HCT116 (cell line): ENCODE measurements around the gene LYAR. TPM values are rescaled to one million over a fixed set of nuclear protein-coding genes. Genes with fewer than 3 reads are reported as not detected.
"Not testable (repeated sequence)": the region's sequence is repeated elsewhere in the genome, so short reads cannot be mapped to it uniquely, and the experiment has no call there.

Experiments used
- ATAC-seq: fragments of 200-7000 bp; cut with Tn5 transposase; 2 replicates; pipeline ENCODE4 v1.9.1; 2020; ENCODE audit warnings: mild to moderate bottlenecking, moderate library complexity
- BruUV-seq: library from RNA; stranded (reverse); fragments of 400-500 nt; replicated peaks from 2 replicates; lab custom pipeline; 2021; lab: Mats Ljungman, UMichigan
- CTCF ChIA-PET: fragments of 300-600 bp; sonication (Branson Sonifier 250); formaldehyde crosslinking; loops from one replicate; lab custom pipeline; 2021; ENCODE audit warnings: antibody characterized with exemption; lab: Charles Lee
- POLR2A ChIA-PET: fragments of 300-600, 350-600 bp; sonication (Branson Sonifier 250); formaldehyde crosslinking; loops from one replicate; lab custom pipeline; 2021; ENCODE audit warnings: antibody characterized with exemption; lab: Charles Lee
- RAD21 ChIA-PET, 2 experiments: fragments of 300-600 bp; sonication (Branson Sonifier 250); formaldehyde crosslinking; loops; one replicate each; lab custom pipeline; 2023; ENCODE audit warnings: low total read pairs in 2 of 2; ENCODE audit not compliant: uncharacterized antibody in 2 of 2, unreplicated experiment in 2 of 2, low non-redundant PET in 1 of 2; lab: Charles Lee
- DNase-seq: peaks from one replicate; pipeline ENCODE4 v3.0.0-alpha.2; 2010; ENCODE audit warnings: low read depth, low spot score
- H2AFZ ChIP-seq: fragments of 200-600 bp; shearing (Covaris generic), sonication (generic); 2 replicates; pipeline ENCODE4 v1.6.1; 2017; ENCODE audit warnings: low read depth, mixed run types, mixed read lengths, antibody characterized with exemption, low read length; ENCODE audit not compliant: poor library complexity, severe bottlenecking
- H3K27ac ChIP-seq: 2 replicates; pipeline ENCODE4 v1.5.1; 2012; ENCODE audit warnings: low read depth, low read length
- H3K27me3 ChIP-seq: fragments of 200-600 bp; sonication (generic); 2 replicates; pipeline ENCODE4 v1.6.1; 2016; ENCODE audit warnings: mixed run types, low read length, mixed read lengths; ENCODE audit not compliant: insufficient read depth
- H3K36me3 ChIP-seq, 2 experiments: fragments of 200-500 bp in 1 of 2; fragments of 200-600 bp in 1 of 2; sonication (Bioruptor generic) in 1 of 2; sonication (generic) in 1 of 2; 2 replicates each; pipeline versions ENCODE4 v1.5.1 to v1.6.1; 2014 to 2016; ENCODE audit warnings: low read length in 2 of 2, inconsistent platforms in 1 of 2, mixed read lengths in 1 of 2, mixed run types in 1 of 2; ENCODE audit not compliant: insufficient read depth in 2 of 2, control insufficient read depth in 1 of 2
- H3K4me1 ChIP-seq, 2 experiments: fragments of 200-600 bp in 1 of 2; sonication (generic) in 1 of 2; 2 replicates each; pipeline versions ENCODE4 v1.5.1 to v1.6.1; 2012 to 2017; ENCODE audit warnings: low read length in 2 of 2, inconsistent platforms in 1 of 2, mild to moderate bottlenecking in 1 of 2, mixed read lengths in 1 of 2, mixed run types in 1 of 2, moderate library complexity in 1 of 2; ENCODE audit not compliant: insufficient read depth in 2 of 2, control insufficient read depth in 1 of 2
- H3K4me2 ChIP-seq: fragments of 200-600 bp; sonication (generic); 2 replicates; pipeline ENCODE4 v1.6.1; 2017; ENCODE audit warnings: mixed run types, low read length, mixed read lengths
- H3K4me3 ChIP-seq, 2 experiments: fragments of 200-600 bp in 1 of 2; sonication (generic) in 1 of 2; replicated peaks in 1 of 2; 2 replicates each; pipeline ENCODE4 v1.5.1; 2011 to 2016; ENCODE audit warnings: low read length in 2 of 2, control low read depth in 1 of 2, low read depth in 1 of 2, mild to moderate bottlenecking in 1 of 2, mixed read lengths in 1 of 2, mixed run types in 1 of 2
- H3K79me2 ChIP-seq: fragments of 200-600 bp; sonication (generic); 2 replicates; pipeline ENCODE4 v1.6.1; 2017; ENCODE audit warnings: mild to moderate bottlenecking, mixed run types, low read length, moderate library complexity, mixed read lengths; ENCODE audit not compliant: insufficient read depth
- H3K9ac ChIP-seq: fragments of 200-600 bp; sonication (generic); 2 replicates; pipeline ENCODE4 v1.6.1; 2016; ENCODE audit warnings: low read length, mixed read lengths
- H3K9me2 ChIP-seq: fragments of 200-600 bp; sonication (generic), shearing (Covaris generic); 2 replicates; pipeline ENCODE4 v1.6.1; 2017; ENCODE audit warnings: mixed run types, mild to moderate bottlenecking, moderate library complexity; ENCODE audit not compliant: insufficient read depth
- H3K9me3 ChIP-seq, 2 experiments: fragments of 200-500 bp in 1 of 2; fragments of 200-600 bp in 1 of 2; sonication (Bioruptor generic) in 1 of 2; sonication (generic) in 1 of 2; 2 replicates each; pipeline ENCODE4 v1.6.1; 2014 to 2017; ENCODE audit warnings: low read length in 2 of 2, mixed read lengths in 2 of 2, inconsistent platforms in 1 of 2, low read depth in 1 of 2, mild to moderate bottlenecking in 1 of 2, mixed run types in 1 of 2, moderate library complexity in 1 of 2; ENCODE audit not compliant: control insufficient read depth in 1 of 2, insufficient read depth in 1 of 2
- H4K20me1 ChIP-seq: fragments of 200-600 bp; sonication (generic), shearing (Covaris generic); 2 replicates; pipeline ENCODE4 v1.6.1; 2017; ENCODE audit warnings: mixed run types, mild to moderate bottlenecking, moderate library complexity; ENCODE audit not compliant: insufficient read depth
- CBX3 ChIP-seq: IDR thresholded peaks from 2 replicates; pipeline ENCODE4 v1.6.1; 2012; ENCODE audit warnings: low read depth
- CTCF ChIP-seq, 3 experiments: fragments of 200-600 bp in 1 of 3; sonication (generic) in 1 of 3; IDR thresholded peaks in 2 of 3; conservative IDR thresholded peaks in 1 of 3; 2 replicates each; pipeline ENCODE4 v1.5.1; 2012 to 2017; ENCODE audit warnings: low read depth in 2 of 3, low read length in 2 of 3, antibody characterized with exemption in 1 of 3, borderline replicate concordance in 1 of 3, control low read depth in 1 of 3, mild to moderate bottlenecking in 1 of 3, mixed read lengths in 1 of 3, mixed run types in 1 of 3, moderate library complexity in 1 of 3; ENCODE audit not compliant: insufficient read depth in 1 of 3
- ELF1 ChIP-seq: IDR thresholded peaks from 2 replicates; pipeline ENCODE4 v1.6.1; 2012; ENCODE audit warnings: low read depth, borderline replicate concordance
- EZH2 ChIP-seq: fragments of 200-600 bp; sonication (generic); IDR thresholded peaks from 2 replicates; pipeline ENCODE4 v1.6.1; 2017; ENCODE audit warnings: antibody characterized with exemption, mixed run types
- EZH2phosphoT487 ChIP-seq: fragments of 200-600 bp; IDR thresholded peaks from 2 replicates; pipeline ENCODE4 v1.6.1; 2018; ENCODE audit warnings: antibody characterized with exemption, borderline replicate concordance
- JUND ChIP-seq: IDR thresholded peaks from 2 replicates; pipeline ENCODE4 v1.6.1; 2012
- MAX ChIP-seq: IDR thresholded peaks from 2 replicates; pipeline ENCODE4 v1.6.1; 2012
- POLR2A ChIP-seq: IDR thresholded peaks from 2 replicates; pipeline ENCODE4 v1.7.0; 2011; ENCODE audit warnings: borderline replicate concordance; ENCODE audit not compliant: insufficient read depth, insufficient read length; ENCODE audit errors: extremely low read depth
- POLR2AphosphoS5 ChIP-seq: IDR thresholded peaks from 2 replicates; pipeline ENCODE4 v1.6.1; 2011; ENCODE audit warnings: mild to moderate bottlenecking, low read depth, low read length, moderate library complexity
- RAD21 ChIP-seq: IDR thresholded peaks from 2 replicates; pipeline ENCODE4 v1.6.1; 2012; ENCODE audit warnings: low read depth, mild to moderate bottlenecking
- REST ChIP-seq: IDR thresholded peaks from 2 replicates; pipeline ENCODE4 v1.6.1; 2012; ENCODE audit warnings: low read depth
- SP1 ChIP-seq: IDR thresholded peaks from 2 replicates; pipeline ENCODE4 v1.6.1; 2012; ENCODE audit warnings: low read depth
- SRF ChIP-seq: IDR thresholded peaks from 2 replicates; pipeline ENCODE4 v1.6.1; 2012; ENCODE audit warnings: low read depth
- TCF7L2 ChIP-seq: IDR thresholded peaks from 2 replicates; pipeline ENCODE4 v1.7.0; 2011; ENCODE audit warnings: borderline replicate concordance, inconsistent platforms; ENCODE audit not compliant: insufficient read depth, insufficient read length; ENCODE audit errors: extremely low read depth
- YY1 ChIP-seq: IDR thresholded peaks from 2 replicates; pipeline ENCODE4 v1.6.1; 2011; ENCODE audit warnings: low read length, low read depth, moderate library complexity, mild to moderate bottlenecking; ENCODE audit not compliant: insufficient replicate concordance; ENCODE audit errors: extremely low read depth
- ZFX ChIP-seq: fragments of 450-650 bp; IDR thresholded peaks from 2 replicates; pipeline ENCODE4 v1.6.1; 2017
- ZNF274 ChIP-seq: fragments of 200-500 bp; sonication (Bioruptor generic); IDR thresholded peaks from 2 replicates; pipeline ENCODE4 v1.6.1; 2014; ENCODE audit warnings: mild to moderate bottlenecking, low read depth, low read length, inconsistent platforms
- intact Hi-C: fragments of 100-400 bp; cut with micrococcal nuclease; formaldehyde crosslinking; loops from 2 replicates; pipeline ENCODE4 v1.10.0; 2022
- total RNA-seq: library from RNA; stranded (reverse); gene quantifications from one replicate; pipeline ENCODE4 v1.2.1, GENCODE V29; 2021; ENCODE audit not compliant: unreplicated experiment

LYAR gene
- total RNA-seq, 1 experiment from 2014 or later: 53.0 TPM

- peaks cover 16% of the 10 kb centered on the region for H3K79me2 ChIP-seq
- TF ChIP-seq CBX3: no peak
- no peak for TF ChIP-seq POLR2AphosphoS5
- TF ChIP-seq CTCF (IDR thresholded peaks at IDR 0.05 in 2 of 3, conservative IDR thresholded peaks at IDR 0.05 in 1 of 3; ENCODE audit: borderline replicate concordance in 1 of 3, insufficient read depth in 1 of 3, low read depth in 2 of 3, low read length in 2 of 3): no peak
- TF ChIP-seq POLR2A: no peak
- no peak for TF ChIP-seq ZNF274
- no peak for TF ChIP-seq TCF7L2
- no peak for TF ChIP-seq ELF1
- TF ChIP-seq RAD21: no peak
- TF ChIP-seq REST: no peak
- no peak for TF ChIP-seq ZFX
- TF ChIP-seq MAX: no peak
- TF ChIP-seq JUND: no peak
- no peak for TF ChIP-seq SP1
- TF ChIP-seq EZH2phosphoT487: no peak
- TF ChIP-seq YY1: no peak
- TF ChIP-seq EZH2: no peak
- TF ChIP-seq SRF: no peak
- TF ChIP-seq, all 23 proteins: peak for 0
- Histone ChIP-seq H3K36me3 (peaks cover 5 to 16% of the 10 kb centered on the region in 2 experiments; a peak in 3 of 4 replicates), H3K27me3 (no peaks in the 10 kb centered on the region), H3K4me1 (peaks cover 8 to 16% of the 10 kb centered on the region in 2 experiments), H3K9ac (no peak overlapping the region), H4K20me1 (no peaks in the 10 kb centered on the region), H3K9me3 (no peaks in the 10 kb centered on the region), H3K27ac (no peak overlapping the region), H3K9me2 (no peaks in the 10 kb centered on the region), H3K4me3 (no peak overlapping the region), H3K4me2 (no peak overlapping the region), H2AFZ (no peak overlapping the region)
- intact Hi-C loops: no loop called here
- ATAC-seq (no peak), DNase-seq (no peak)
- ChIA-PET RAD21 (no interaction called here), POLR2A (no interaction called here), CTCF (no interaction called here)
- BruUV-seq: no TSS peak
These were observed 44.8 kb downstream of the LYAR start for GRCh38 chr4:4245172-4245571.

GRCh38 chr4:4239551-4239950 lies 50.4 kb downstream of the LYAR start:
- H3K4me1 ChIP-seq, H3K9ac ChIP-seq, H4K20me1 ChIP-seq, POLR2A ChIA-PET, H3K9me3 ChIP-seq, H3K27me3 ChIP-seq, ATAC-seq, RAD21 ChIA-PET, intact Hi-C loops, H3K27ac ChIP-seq, BruUV-seq, H2AFZ ChIP-seq, H3K79me2 ChIP-seq, H3K4me3 ChIP-seq, H3K4me2 ChIP-seq, H3K9me2 ChIP-seq, CTCF ChIA-PET, DNase-seq: not testable (repeated sequence)
- peaks cover 13 to 17% of the 10 kb centered on the region in 2 experiments for H3K36me3 ChIP-seq
